HG03045 (cell line): ENCODE data around the gene SORCS2.

Experiments
- ATAC-seq: cut with Tn5 transposase; IDR thresholded peaks from one replicate; pipeline ENCODE4 v1.9.1; 2021; ENCODE audit warnings: mild to moderate bottlenecking, moderate library complexity; ENCODE audit not compliant: unreplicated experiment

SORCS2 gene

GRCh38 chr4:7691982-7692381, 499.6 kb downstream of the SORCS2 start:
- no peak for ATAC-seq

DNA sequence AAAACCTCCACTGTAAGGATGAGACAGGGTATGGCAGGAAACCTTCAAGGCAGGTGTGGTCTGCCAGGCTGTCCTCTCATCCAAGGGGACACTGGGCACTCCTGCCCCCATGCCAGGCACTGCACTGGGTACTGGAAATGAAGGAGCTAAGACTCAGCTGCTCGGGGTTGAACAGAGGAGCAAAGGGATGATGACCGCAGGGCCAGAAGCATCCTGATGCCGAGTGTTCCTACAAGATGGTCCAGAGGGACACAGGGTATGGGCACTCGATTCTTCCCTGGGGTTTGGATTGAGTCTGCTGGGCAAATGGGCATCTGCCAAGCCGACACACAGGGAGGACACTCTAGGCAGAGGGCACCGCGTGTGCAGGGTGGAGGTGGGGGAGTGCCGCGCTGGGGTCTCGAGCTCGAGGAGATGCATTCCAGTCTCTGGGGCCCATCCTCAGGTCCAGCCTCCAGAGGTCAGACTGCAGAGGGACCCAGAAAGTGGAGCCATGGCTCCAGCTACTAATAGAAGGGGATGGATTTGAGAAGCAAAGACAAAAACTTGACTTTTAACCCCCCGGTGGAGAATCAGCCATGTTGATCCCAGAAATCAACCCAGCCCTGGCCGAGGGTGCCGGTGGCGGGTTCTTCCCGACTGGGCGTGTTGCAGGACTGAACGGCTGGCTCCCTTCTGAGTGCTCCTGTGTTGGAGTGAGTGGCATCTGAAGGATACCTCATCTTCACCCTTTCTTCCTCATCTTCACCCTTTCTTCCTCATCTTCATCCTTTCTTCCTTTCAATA, 500.3 kb downstream of the SORCS2 start:
- ATAC-seq, result no peak

GRCh38 chr4:7693237-7693608, 500.9 kb downstream of the SORCS2 start:
- no peak for ATAC-seq

GRCh38 chr4:7693711-7694110, 501.4 kb downstream of the SORCS2 start:
- ATAC-seq, result no peak

GRCh38 chr4:7694324-7694723, 502.0 kb downstream of the SORCS2 start:
- ATAC-seq, result no peak

GRCh38 chr4:7697343-7697742, 505.0 kb downstream of the SORCS2 start:
- ATAC-seq, result no peak

DNA sequence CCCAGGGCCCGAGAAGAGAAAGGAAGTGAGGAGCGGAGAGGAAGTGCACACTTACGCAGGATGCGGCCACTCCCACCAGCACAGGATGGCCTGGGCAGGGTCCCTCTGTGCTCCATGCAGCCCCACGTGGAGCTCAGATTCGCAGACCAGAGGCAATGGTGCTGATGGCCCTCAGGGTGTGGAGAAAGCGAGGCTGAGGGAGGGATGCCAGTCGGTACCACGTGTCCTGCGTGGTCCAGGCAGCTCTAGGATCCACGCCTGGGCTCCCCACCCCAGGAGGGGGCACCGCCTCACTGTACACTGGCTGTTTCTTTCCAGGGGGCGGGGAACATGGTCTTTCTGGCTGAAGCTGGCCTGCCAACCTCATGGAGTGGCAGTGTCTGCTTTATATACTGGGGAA, 505.5 kb downstream of the SORCS2 start:
- no peak for ATAC-seq

DNA sequence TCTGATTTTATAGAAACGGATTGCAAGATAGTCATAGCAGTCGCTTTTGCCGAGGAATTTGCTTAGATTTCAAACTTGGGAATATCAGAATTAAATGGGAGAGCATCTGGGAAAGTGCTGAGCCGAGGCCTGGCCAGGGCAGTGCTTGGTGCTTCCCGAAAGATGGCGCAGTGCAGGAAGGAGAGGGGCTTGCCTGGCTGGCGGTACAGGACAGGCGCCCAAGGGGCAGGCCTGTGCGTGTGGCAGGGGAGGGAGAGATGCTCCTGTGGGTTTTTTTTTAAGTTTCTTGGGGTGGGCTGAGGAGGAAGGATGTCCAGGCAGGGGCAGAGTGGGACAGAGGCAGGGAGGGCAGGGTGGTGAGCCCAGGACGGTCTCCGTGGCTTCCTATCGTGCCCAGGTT, 506.2 kb downstream of the SORCS2 start:
- ATAC-seq, result no peak

GRCh38 chr4:7699031-7699430, 506.7 kb downstream of the SORCS2 start:
- no peak for ATAC-seq

- ATAC-seq, result no peak
These were observed 507.5 kb downstream of the SORCS2 start for GRCh38 chr4:7699825-7700224.

- no peak for ATAC-seq
These were observed 508.3 kb downstream of the SORCS2 start for GRCh38 chr4:7700665-7701064.

- ATAC-seq, result no peak
These were observed 509.7 kb downstream of the SORCS2 start for GRCh38 chr4:7701866-7702649.

- ATAC-seq, result no peak
These were observed 511.4 kb downstream of the SORCS2 start for GRCh38 chr4:7703688-7704087.

- ATAC-seq, result no peak
These were observed 511.8 kb downstream of the SORCS2 start for GRCh38 chr4:7704091-7704490.

- no peak for ATAC-seq
These were observed 512.3 kb downstream of the SORCS2 start for GRCh38 chr4:7704625-7705024.

- ATAC-seq, result no peak
These were observed 512.7 kb downstream of the SORCS2 start for GRCh38 chr4:7705062-7705461.

DNA sequence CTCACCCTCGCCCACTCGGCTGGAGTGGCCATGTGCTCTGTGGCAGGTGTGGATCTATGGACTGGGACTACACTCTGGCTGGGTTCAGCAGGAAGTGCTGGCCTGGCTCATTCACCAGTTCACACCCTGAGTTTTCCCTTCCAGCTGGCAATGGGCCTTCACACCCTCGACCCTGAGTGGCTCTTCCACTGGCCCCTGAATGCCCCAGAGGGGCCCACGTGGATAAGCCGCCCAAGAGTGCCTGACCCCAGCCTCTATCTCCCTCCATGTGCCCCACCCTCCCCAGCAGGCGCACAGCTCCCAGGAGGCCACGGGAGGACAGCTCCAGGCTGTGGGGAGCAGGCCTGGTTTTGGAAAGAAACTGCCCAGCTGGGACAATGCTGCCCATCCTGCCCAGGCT, 513.3 kb downstream of the SORCS2 start:
- ATAC-seq, result no peak

- no peak for ATAC-seq
These were observed 515.9 kb downstream of the SORCS2 start for GRCh38 chr4:7708238-7708637.

DNA sequence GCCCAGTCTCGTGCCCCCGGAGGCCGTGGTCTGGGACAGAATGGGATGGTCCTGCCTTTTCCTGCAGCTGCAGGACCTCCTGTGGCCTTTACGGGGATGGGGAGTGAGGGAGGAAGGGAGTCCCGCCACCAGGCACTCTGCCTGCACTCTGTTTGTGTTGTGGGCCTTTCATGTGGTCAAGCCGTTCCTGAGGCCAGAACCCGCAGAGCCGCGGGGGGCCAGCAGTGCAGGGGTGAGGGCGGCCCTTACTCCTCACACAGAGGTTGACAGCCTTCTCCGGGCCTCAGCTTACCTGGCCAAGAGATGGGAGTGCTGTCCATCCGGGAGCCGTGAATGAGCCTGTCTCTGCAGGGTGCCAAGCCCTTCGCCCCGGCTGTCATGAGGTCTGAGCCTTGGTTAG, 516.6 kb downstream of the SORCS2 start:
- no peak for ATAC-seq

DNA sequence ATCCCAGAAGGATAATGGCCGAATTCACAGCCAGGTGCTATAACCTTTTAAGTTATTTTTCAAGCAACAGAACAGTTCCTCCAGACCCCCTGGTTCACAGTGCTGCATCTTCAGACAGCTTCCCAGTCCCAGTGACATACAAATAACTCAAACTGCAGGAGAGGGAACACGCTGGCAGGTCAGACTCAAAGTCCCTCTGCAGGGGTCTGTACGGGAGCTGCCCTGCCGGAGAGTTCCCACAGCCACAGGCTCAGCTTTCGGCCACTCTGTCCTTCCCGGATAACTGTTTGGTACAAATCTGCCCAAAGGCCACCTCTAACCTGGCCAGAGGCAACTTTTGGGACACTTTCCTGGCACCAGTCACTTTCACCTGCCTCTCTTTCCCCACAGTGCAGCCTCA, 517.1 kb downstream of the SORCS2 start:
- ATAC-seq, result no peak

GRCh38 chr4:7710126-7710525, 517.8 kb downstream of the SORCS2 start:
- no peak for ATAC-seq

- ATAC-seq, result no peak
These were observed 518.4 kb downstream of the SORCS2 start for GRCh38 chr4:7710576-7711306.
